Measurements from ENCODE around the gene SLC15A5.

DNA sequence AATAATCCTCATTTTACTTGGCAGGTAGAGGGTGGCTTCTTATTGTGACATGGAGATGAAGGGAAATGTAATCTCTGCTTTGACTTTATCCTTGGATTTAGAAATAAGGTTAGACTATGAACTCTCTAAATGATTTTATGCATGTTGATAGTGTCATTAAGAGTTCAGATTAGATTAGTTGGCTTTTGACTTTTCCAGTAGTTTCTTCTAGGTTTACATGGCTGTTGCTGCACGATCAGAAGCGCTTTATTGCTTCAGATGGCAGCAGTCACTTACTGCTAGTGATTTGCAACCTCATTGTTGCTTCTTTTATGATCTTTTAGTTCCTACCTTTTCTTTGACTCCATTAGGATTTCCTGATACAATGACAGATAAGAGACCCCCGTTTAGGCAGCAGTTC, 32.3 kb downstream of the SLC15A5 start:
- TF ChIP-seq GATA2 (IDR thresholded peaks at IDR 0.05; ENCODE audit: low read depth, low read length) (no peak), GATA3 (IDR thresholded peaks at IDR 0.05; ENCODE audit: low read depth, low read length) (no peak)

Measured in SH-SY5Y (cell line).